Vagina (tissue), 2 donors: ENCODE results near the gene NDUFB5. TPM values are rescaled to one million over a fixed set of nuclear protein-coding genes. Genes with fewer than 3 reads are reported as not detected.

Source experiments
- DNase-seq, 2 donors: peaks; one replicate each; pipeline ENCODE4 v3.0.0-alpha.2; 2017; ENCODE audit errors: extremely low spot score in 2 of 2
- H3K27ac ChIP-seq: fragments of 200-600 bp; sonication (generic); one replicate; pipeline ENCODE4 v1.5.1; 2019
- H3K27me3 ChIP-seq: fragments of 200-600 bp; sonication (generic); one replicate; pipeline ENCODE4 v1.5.1; 2019
- H3K36me3 ChIP-seq, 2 donors: fragments of 200-600 bp; sonication (generic); one replicate each; pipeline ENCODE4 v1.5.1; 2017 to 2019
- H3K4me1 ChIP-seq: fragments of 200-600 bp; sonication (generic); one replicate; pipeline ENCODE4 v1.5.1; 2019
- H3K4me3 ChIP-seq, 2 donors: fragments of 200-600 bp; sonication (generic); 1 replicate in 1 of 2; 2 replicates in 1 of 2; pipeline ENCODE4 v1.5.1; 2016 to 2019
- H3K9me3 ChIP-seq: fragments of 200-600 bp; sonication (generic); one replicate; pipeline ENCODE4 v1.5.1; 2019
- CTCF ChIP-seq, 3 experiments: fragments of 450-650 bp in 2 of 3; fragments of 200-600 bp in 1 of 3; sonication (generic) in 1 of 3; IDR thresholded peaks; one replicate each; pipeline ENCODE4 v1.5.1; 2017 to 2019; ENCODE audit warnings: antibody characterized with exemption in 3 of 3, mild to moderate bottlenecking in 2 of 3, moderate library complexity in 2 of 3
- POLR2A ChIP-seq, 2 donors: fragments of 450-650 bp; IDR thresholded peaks; one replicate each; pipeline ENCODE4 v1.6.1; 2017; ENCODE audit warnings: antibody characterized with exemption in 2 of 2, mild to moderate bottlenecking in 2 of 2, moderate library complexity in 2 of 2
- POLR2AphosphoS5 ChIP-seq, 2 donors: sonication (generic); formaldehyde crosslinking; IDR thresholded peaks; one replicate each; pipeline ENCODE4 v1.9.0; 2017; ENCODE audit warnings: antibody characterized with exemption in 2 of 2, mild to moderate bottlenecking in 2 of 2, low read depth in 1 of 2; ENCODE audit not compliant: insufficient read depth in 1 of 2
- intact Hi-C: fragments of 100-400 bp; cut with DNase I; formaldehyde crosslinking; loops from one replicate; pipeline ENCODE4 v1.15.1; 2023
- total RNA-seq: library from RNA; depleted of rRNA; stranded (reverse); fragments of >200 nt; gene quantifications from one replicate; pipeline ENCODE4 v1.2.3, GENCODE V29; 2016

Gene NDUFB5
- total RNA-seq, 1 donor from 2014 or later: 48.9 TPM

DNA sequence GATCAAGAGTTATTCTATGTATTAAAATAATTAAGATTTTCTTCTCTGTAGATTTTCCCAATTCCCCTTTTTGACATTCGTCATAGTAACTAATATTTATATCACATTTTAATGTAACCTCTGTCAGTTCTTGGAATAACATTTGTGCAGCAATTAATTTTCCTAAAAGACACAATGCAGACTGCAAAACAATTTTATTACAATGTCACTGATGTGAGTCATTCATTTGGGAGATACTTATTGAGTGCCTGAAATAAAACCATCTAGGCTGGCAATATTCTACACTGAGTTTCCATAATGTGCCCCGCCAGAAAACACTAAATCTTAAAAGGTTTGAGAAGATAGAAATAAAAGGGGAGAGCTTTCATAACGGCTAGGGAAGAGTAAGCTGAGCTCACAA lies 41.6 kb downstream of the NDUFB5 start:
- H3K27ac ChIP-seq: no peak overlapping the region
- intact Hi-C loops: no loop called here
- H3K36me3 ChIP-seq: no peaks in the 10 kb centered on the region
- no peaks in the 10 kb centered on the region for H3K27me3 ChIP-seq
- H3K4me1 ChIP-seq: no peaks in the 10 kb centered on the region
- H3K9me3 ChIP-seq: no peaks in the 10 kb centered on the region
- H3K4me3 ChIP-seq: no peak overlapping the region
- TF ChIP-seq POLR2A (IDR thresholded peaks at IDR 0.05) (no peak), CTCF (IDR thresholded peaks at IDR 0.05) (no peak), POLR2AphosphoS5 (IDR thresholded peaks at IDR 0.05; ENCODE audit: insufficient read depth in 1 of 2, low read depth in 1 of 2) (no peak)
- no peak for DNase-seq

DNA sequence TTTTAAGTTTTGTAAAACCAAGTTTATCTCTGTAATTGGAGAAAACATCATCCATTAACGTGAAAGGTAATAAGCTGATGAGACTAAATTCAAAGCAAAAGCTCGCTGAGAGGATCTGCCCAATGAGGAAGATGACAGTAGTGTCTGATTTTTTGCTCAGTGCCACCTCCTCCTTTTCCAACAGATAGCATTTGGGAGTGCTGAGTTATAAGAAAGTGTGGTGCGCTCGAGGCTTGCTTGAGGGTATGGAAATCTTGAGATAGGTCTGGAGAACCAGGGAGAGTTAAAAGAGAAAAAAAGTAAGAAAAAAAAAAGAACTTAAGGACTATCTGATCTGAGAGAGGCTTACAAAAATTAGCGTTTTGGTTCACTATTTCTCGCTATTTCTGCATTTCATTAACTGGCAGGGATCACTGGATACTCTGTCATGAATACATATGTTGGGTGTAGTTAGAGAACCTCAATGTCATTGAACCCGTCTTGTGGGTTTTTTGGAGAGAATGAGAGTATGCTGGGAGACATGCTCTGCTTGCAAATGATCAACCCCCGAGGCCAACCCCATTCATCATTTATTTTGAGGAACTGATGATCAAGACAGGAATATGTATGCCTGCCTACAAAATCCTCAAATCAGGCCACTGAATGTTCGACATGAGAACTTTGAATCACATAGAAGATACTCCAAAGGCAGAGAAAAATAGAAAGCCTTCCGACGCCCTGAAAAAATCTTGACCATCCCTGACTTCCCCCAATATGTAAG lies 47.3 kb downstream of the NDUFB5 start:
- no peak for DNase-seq
- Histone ChIP-seq H3K4me3 (peak overlapping the region; percentile 69 to 76), H3K36me3 (no peaks in the 10 kb centered on the region), H3K9me3 (no peaks in the 10 kb centered on the region), H3K4me1 (peaks cover 11% of the 10 kb centered on the region), H3K27ac (peak overlapping the region; percentile 90), H3K27me3 (no peaks in the 10 kb centered on the region)
- intact Hi-C loops: loop anchor here (5.0 kb wide), 1 partner anchor 580 kb away; the partner anchor contains the start of gene ZMAT3
- no peak for TF ChIP-seq POLR2AphosphoS5 (IDR thresholded peaks at IDR 0.05; ENCODE audit: insufficient read depth in 1 of 2, low read depth in 1 of 2)
- TF ChIP-seq POLR2A (IDR thresholded peaks at IDR 0.05): no peak
- no peak for TF ChIP-seq CTCF (IDR thresholded peaks at IDR 0.05)

DNA sequence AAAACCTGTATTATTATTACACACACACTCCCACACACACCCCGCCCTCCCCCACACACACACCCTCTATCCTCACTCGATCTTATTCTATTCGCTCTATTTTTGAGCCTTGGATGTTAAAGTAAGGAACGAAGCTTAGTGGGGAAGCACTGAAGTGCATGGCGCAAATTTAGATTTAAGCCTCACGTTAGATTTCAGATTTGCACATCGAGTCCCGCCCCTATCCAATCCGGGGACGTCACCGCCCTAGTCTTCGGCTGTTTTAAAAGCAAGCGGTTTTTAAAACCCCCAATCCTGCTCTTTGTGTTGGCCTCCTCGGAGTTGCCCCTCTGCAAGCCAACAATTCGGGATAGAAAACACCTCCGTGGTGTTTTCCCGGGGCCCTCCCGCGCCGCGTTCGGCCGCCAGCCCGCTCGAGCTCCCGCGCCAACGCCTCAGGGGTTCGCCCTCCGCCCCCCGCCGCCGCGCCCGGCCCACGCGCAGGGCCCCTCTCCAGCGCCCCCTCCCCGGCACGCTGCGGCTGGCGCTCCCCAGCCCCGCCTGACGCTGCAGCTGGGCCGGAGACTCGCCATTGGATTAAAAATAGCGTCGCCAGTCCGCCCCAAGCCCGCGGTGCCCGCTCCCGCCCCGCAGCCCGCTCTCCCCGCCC lies 48.0 kb downstream of the NDUFB5 start, which contains the start of gene USP13:
Gene USP13 (plus strand): TSS at position 594 of the 649 bp plus-strand sequence. CDS start 186 bp downstream, outside the sequence.
- TF ChIP-seq POLR2AphosphoS5 (IDR thresholded peaks at IDR 0.05; ENCODE audit: insufficient read depth in 1 of 2, low read depth in 1 of 2) (no peak), CTCF (IDR thresholded peaks at IDR 0.05) (peak in 1 of 3 experiments; percentile 5)
- Histone ChIP-seq H3K4me1 (peaks cover 11% of the 10 kb centered on the region), H3K4me3 (peak within 1 kb of the TSS; percentile 69 to 76), H3K27ac (peak within 1 kb of the TSS; percentile 90), H3K9me3 (no peaks in the 10 kb centered on the region), H3K27me3 (no peaks in the 10 kb centered on the region), H3K36me3 (no peaks in the 10 kb centered on the region)
- DNase-seq: peak in 1 of 2 donors; percentile 74
- intact Hi-C loops: loop anchor here (5.0 kb wide), 1 partner anchor 580 kb away; the partner anchor contains the start of gene ZMAT3

DNA sequence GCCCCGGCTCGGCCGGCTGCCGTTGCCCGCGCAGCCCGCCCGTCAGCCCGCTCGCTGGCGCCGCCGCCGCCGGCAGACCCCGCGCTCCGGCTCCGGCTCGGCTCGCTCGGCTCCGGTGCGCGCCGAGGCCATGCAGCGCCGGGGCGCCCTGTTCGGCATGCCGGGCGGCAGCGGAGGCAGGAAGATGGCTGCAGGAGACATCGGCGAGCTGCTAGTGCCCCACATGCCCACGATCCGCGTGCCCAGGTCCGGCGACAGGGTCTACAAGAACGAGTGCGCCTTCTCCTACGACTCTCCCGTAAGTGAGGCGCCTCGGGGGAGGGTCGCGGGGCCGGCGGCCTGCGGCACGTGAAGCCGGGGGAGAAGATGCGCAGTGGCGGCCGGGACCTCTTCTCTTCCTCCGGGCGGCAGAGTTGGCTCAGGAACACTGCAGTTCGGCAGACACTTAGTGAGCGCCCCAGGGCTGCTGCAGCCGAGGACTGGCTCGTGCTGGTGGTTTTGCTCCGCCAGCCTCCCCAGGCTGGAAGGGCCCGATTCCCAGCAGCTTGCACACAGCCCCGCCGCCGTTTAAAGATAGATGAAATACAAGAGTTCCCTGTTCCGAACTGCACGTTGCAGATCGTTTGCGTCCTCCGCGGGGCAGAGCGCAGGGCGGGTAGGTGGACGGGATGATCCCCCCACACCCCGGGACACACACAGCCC lies 48.7 kb downstream of the NDUFB5 start:
- Histone ChIP-seq H3K4me3 (peak overlapping the region; percentile 69 to 76), H3K4me1 (peaks cover 11% of the 10 kb centered on the region), H3K27me3 (no peaks in the 10 kb centered on the region), H3K36me3 (no peaks in the 10 kb centered on the region), H3K9me3 (no peaks in the 10 kb centered on the region), H3K27ac (peak overlapping the region; percentile 90)
- DNase-seq: no peak
- peak in 1 of 2 donors; percentile 58 for TF ChIP-seq POLR2AphosphoS5 (IDR thresholded peaks at IDR 0.05; ENCODE audit: insufficient read depth in 1 of 2, low read depth in 1 of 2)
- no peak for TF ChIP-seq CTCF (IDR thresholded peaks at IDR 0.05)
- TF ChIP-seq POLR2A (IDR thresholded peaks at IDR 0.05): no peak
- intact Hi-C loops: loop anchor here (5.0 kb wide), 1 partner anchor 581 kb away; the partner anchor contains the start of gene ZMAT3
